ENCODE measurements around the gene SWAP70.

DNA sequence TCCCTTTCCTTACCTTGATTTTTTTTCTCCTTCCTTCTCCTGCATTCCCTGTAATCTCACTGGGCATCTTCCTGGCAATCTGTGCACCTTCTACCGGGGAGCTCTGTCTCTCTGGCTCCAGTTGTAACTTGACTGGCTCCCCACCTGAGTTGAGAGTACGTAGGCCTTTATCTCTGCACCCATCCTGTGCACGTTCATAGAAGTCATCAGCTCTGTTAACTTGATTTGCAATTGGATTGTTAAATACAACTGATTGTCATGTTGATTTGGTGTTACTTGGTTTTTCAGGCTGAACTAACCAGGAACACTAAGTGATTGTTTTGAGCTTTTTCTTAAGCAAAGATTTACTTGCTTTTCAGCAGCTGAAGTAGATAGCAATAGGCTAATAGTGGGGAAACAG, 11.8 kb downstream of the SWAP70 start:
- TF ChIP-seq, protein P1, sequence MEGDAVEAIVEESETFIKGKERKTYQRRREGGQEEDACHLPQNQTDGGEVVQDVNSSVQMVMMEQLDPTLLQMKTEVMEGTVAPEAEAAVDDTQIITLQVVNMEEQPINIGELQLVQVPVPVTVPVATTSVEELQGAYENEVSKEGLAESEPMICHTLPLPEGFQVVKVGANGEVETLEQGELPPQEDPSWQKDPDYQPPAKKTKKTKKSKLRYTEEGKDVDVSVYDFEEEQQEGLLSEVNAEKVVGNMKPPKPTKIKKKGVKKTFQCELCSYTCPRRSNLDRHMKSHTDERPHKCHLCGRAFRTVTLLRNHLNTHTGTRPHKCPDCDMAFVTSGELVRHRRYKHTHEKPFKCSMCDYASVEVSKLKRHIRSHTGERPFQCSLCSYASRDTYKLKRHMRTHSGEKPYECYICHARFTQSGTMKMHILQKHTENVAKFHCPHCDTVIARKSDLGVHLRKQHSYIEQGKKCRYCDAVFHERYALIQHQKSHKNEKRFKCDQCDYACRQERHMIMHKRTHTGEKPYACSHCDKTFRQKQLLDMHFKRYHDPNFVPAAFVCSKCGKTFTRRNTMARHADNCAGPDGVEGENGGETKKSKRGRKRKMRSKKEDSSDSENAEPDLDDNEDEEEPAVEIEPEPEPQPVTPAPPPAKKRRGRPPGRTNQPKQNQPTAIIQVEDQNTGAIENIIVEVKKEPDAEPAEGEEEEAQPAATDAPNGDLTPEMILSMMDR (CRISPR knock-in tag; IDR thresholded peaks at IDR 0.05): no peak
- TF ChIP-seq CBX2 (IDR thresholded peaks at IDR 0.05; ENCODE audit: low read depth, low read length): no peak
- no peak for TF ChIP-seq CBX2 (CRISPR knock-in tag; IDR thresholded peaks at IDR 0.05; ENCODE audit: low read depth)
- no peak for TF ChIP-seq EP300 (IDR thresholded peaks at IDR 0.05; ENCODE audit: low read depth in 2 of 2, low read length in 2 of 2)
- TF ChIP-seq EP300 (CRISPR knock-in tag; IDR thresholded peaks at IDR 0.05; ENCODE audit: borderline replicate concordance): no peak
- no peak for TF ChIP-seq ZNF563 (CRISPR knock-in tag; IDR thresholded peaks at IDR 0.05)
- TF ChIP-seq ZNF549 (CRISPR knock-in tag; IDR thresholded peaks at IDR 0.05): no peak
- no peak for TF ChIP-seq MAFF (IDR thresholded peaks at IDR 0.05; ENCODE audit: low read depth, low read length)
- TF ChIP-seq, protein P2, sequence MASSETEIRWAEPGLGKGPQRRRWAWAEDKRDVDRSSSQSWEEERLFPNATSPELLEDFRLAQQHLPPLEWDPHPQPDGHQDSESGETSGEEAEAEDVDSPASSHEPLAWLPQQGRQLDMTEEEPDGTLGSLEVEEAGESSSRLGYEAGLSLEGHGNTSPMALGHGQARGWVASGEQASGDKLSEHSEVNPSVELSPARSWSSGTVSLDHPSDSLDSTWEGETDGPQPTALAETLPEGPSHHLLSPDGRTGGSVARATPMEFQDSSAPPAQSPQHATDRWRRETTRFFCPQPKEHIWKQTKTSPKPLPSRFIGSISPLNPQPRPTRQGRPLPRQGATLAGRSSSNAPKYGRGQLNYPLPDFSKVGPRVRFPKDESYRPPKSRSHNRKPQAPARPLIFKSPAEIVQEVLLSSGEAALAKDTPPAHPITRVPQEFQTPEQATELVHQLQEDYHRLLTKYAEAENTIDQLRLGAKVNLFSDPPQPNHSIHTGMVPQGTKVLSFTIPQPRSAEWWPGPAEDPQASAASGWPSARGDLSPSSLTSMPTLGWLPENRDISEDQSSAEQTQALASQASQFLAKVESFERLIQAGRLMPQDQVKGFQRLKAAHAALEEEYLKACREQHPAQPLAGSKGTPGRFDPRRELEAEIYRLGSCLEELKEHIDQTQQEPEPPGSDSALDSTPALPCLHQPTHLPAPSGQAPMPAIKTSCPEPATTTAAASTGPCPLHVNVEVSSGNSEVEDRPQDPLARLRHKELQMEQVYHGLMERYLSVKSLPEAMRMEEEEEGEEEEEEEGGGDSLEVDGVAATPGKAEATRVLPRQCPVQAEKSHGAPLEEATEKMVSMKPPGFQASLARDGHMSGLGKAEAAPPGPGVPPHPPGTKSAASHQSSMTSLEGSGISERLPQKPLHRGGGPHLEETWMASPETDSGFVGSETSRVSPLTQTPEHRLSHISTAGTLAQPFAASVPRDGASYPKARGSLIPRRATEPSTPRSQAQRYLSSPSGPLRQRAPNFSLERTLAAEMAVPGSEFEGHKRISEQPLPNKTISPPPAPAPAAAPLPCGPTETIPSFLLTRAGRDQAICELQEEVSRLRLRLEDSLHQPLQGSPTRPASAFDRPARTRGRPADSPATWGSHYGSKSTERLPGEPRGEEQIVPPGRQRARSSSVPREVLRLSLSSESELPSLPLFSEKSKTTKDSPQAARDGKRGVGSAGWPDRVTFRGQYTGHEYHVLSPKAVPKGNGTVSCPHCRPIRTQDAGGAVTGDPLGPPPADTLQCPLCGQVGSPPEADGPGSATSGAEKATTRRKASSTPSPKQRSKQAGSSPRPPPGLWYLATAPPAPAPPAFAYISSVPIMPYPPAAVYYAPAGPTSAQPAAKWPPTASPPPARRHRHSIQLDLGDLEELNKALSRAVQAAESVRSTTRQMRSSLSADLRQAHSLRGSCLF (CRISPR knock-in tag; IDR thresholded peaks at IDR 0.05; ENCODE audit: borderline replicate concordance): no peak
- TF ChIP-seq PHF20 (CRISPR knock-in tag; IDR thresholded peaks at IDR 0.05): no peak
- TF ChIP-seq ZNF737 (CRISPR knock-in tag; IDR thresholded peaks at IDR 0.05; ENCODE audit: borderline replicate concordance): no peak
- TF ChIP-seq CREM (IDR thresholded peaks at IDR 0.05): no peak
- no peak for TF ChIP-seq CREM (CRISPR knock-in tag; IDR thresholded peaks at IDR 0.05)
- TF ChIP-seq, protein P3, sequence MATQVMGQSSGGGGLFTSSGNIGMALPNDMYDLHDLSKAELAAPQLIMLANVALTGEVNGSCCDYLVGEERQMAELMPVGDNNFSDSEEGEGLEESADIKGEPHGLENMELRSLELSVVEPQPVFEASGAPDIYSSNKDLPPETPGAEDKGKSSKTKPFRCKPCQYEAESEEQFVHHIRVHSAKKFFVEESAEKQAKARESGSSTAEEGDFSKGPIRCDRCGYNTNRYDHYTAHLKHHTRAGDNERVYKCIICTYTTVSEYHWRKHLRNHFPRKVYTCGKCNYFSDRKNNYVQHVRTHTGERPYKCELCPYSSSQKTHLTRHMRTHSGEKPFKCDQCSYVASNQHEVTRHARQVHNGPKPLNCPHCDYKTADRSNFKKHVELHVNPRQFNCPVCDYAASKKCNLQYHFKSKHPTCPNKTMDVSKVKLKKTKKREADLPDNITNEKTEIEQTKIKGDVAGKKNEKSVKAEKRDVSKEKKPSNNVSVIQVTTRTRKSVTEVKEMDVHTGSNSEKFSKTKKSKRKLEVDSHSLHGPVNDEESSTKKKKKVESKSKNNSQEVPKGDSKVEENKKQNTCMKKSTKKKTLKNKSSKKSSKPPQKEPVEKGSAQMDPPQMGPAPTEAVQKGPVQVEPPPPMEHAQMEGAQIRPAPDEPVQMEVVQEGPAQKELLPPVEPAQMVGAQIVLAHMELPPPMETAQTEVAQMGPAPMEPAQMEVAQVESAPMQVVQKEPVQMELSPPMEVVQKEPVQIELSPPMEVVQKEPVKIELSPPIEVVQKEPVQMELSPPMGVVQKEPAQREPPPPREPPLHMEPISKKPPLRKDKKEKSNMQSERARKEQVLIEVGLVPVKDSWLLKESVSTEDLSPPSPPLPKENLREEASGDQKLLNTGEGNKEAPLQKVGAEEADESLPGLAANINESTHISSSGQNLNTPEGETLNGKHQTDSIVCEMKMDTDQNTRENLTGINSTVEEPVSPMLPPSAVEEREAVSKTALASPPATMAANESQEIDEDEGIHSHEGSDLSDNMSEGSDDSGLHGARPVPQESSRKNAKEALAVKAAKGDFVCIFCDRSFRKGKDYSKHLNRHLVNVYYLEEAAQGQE (IDR thresholded peaks at IDR 0.05; ENCODE audit: borderline replicate concordance in 1 of 2, low read depth in 1 of 2, low read length in 2 of 2): no peak
- TF ChIP-seq TAF1 (CRISPR knock-in tag; IDR thresholded peaks at IDR 0.05): no peak
- no peak for TF ChIP-seq CHD4 (IDR thresholded peaks at IDR 0.05; ENCODE audit: borderline replicate concordance, low read length)
- no peak for TF ChIP-seq FLYWCH1 (CRISPR knock-in tag; IDR thresholded peaks at IDR 0.05)
